WTC11 (cell line): ENCODE results near the gene SLC8A1. TPM values are rescaled to one million over a fixed set of nuclear protein-coding genes. Genes with fewer than 3 reads are reported as not detected.

Source experiments
- ATAC-seq: fragments of 200-7000 bp; cut with Tn5 transposase; 2 replicates; pipeline ENCODE4 v1.10.0; 2021; ENCODE audit warnings: mild to moderate bottlenecking, moderate library complexity
- CTCF ChIA-PET: fragments of 300-600 bp; sonication (Branson Sonifier 250); formaldehyde crosslinking; loops from one replicate; lab custom pipeline; 2021; ENCODE audit warnings: antibody characterized with exemption; lab: Charles Lee
- POLR2A ChIA-PET: fragments of 350-600 bp; sonication (Branson Sonifier 250); formaldehyde crosslinking; loops from one replicate; lab custom pipeline; 2021; ENCODE audit warnings: antibody characterized with exemption; lab: Charles Lee
- DNase-seq: peaks from one replicate; pipeline ENCODE4 v3.0.0; 2021; ENCODE audit warnings: low spot score
- H3K27ac Mint-ChIP-seq: 2 replicates; pipeline ENCODE4 v1.8.0; 2021; ENCODE audit warnings: mixed read lengths
- H3K27me3 Mint-ChIP-seq: 2 replicates; pipeline ENCODE4 v1.8.0; 2021; ENCODE audit warnings: low read depth, mild to moderate bottlenecking, moderate library complexity, mixed read lengths
- H3K36me3 Mint-ChIP-seq: 2 replicates; pipeline ENCODE4 v1.8.0; 2021; ENCODE audit warnings: mixed read lengths
- H3K4me1 Mint-ChIP-seq: 2 replicates; pipeline ENCODE4 v1.8.0; 2022; ENCODE audit warnings: mixed read lengths
- H3K4me3 Mint-ChIP-seq: 2 replicates; pipeline ENCODE4 v1.8.0; 2021; ENCODE audit warnings: mild to moderate bottlenecking, moderate library complexity, mixed read lengths
- H3K9me3 Mint-ChIP-seq: 2 replicates; pipeline ENCODE4 v1.8.0; 2021; ENCODE audit warnings: mixed read lengths
- ATF1 ChIP-seq: sonication (generic); formaldehyde crosslinking; IDR thresholded peaks from 2 replicates; pipeline ENCODE4 v1.8.1; 2023; ENCODE audit warnings: mild to moderate bottlenecking, moderate library complexity, missing genetic modification reagents
- CREB1 ChIP-seq: sonication (generic); formaldehyde crosslinking; IDR thresholded peaks from 2 replicates; pipeline ENCODE4 v1.8.0; 2023; ENCODE audit warnings: mild to moderate bottlenecking, missing genetic modification reagents
- EMX1 ChIP-seq: fragments of 250-450 bp; sonication (Bioruptor Pico); IDR thresholded peaks from 2 replicates; pipeline ENCODE4 v1.8.0; 2021; ENCODE audit warnings: mild to moderate bottlenecking
- ETV6 ChIP-seq: sonication (generic); formaldehyde crosslinking; IDR thresholded peaks from 2 replicates; pipeline ENCODE4 v1.8.1; 2022; ENCODE audit warnings: mild to moderate bottlenecking, missing genetic modification reagents
- FOXJ3 ChIP-seq: sonication (generic); formaldehyde crosslinking; IDR thresholded peaks from 2 replicates; pipeline ENCODE4 v1.9.0; 2021; ENCODE audit warnings: missing genetic modification reagents, mild to moderate bottlenecking, borderline replicate concordance
- FOXP1 ChIP-seq: sonication (generic); formaldehyde crosslinking; IDR thresholded peaks from 2 replicates; pipeline ENCODE4 v1.8.0; 2022; ENCODE audit warnings: missing genetic modification reagents, mild to moderate bottlenecking, moderate library complexity, borderline replicate concordance
- IRF2 ChIP-seq: sonication (generic); formaldehyde crosslinking; IDR thresholded peaks from 2 replicates; pipeline ENCODE4 v1.8.0; 2022; ENCODE audit warnings: low read depth, missing genetic modification reagents, borderline replicate concordance
- JAZF1 ChIP-seq: fragments of 250-450 bp; sonication (Bioruptor Pico); IDR thresholded peaks from 2 replicates; pipeline ENCODE4 v1.9.0; 2021; ENCODE audit warnings: moderate library complexity, mild to moderate bottlenecking, inconsistent platforms
- SMAD4 ChIP-seq: sonication (generic); formaldehyde crosslinking; IDR thresholded peaks from 2 replicates; pipeline ENCODE4 v1.8.0; 2022; ENCODE audit warnings: mild to moderate bottlenecking, missing genetic modification reagents
- SP1 ChIP-seq: sonication (generic); formaldehyde crosslinking; conservative IDR thresholded peaks from 2 replicates; pipeline ENCODE4 v1.8.1; 2022; ENCODE audit warnings: missing genetic modification reagents
- ZBTB21 ChIP-seq: sonication (generic); formaldehyde crosslinking; IDR thresholded peaks from 2 replicates; pipeline ENCODE4 v1.8.1; 2023; ENCODE audit warnings: mild to moderate bottlenecking, missing genetic modification reagents, borderline replicate concordance
- ZNF396 ChIP-seq: fragments of 250-450 bp; sonication (Bioruptor Pico); IDR thresholded peaks from 2 replicates; pipeline ENCODE4 v1.8.0; 2021; ENCODE audit warnings: mild to moderate bottlenecking, moderate library complexity, borderline replicate concordance
- total RNA-seq: library from RNA; stranded (reverse); gene quantifications from 3 replicates; pipeline ENCODE4 v1.2.3, GENCODE V29; 2021
- TF ChIP-seq, protein P1 (sequence below): fragments of 250-450 bp; sonication (Bioruptor Pico); IDR thresholded peaks from 2 replicates; pipeline ENCODE4 v1.9.0; 2021; ENCODE audit warnings: mild to moderate bottlenecking, borderline replicate concordance
- TF ChIP-seq, protein P2 (sequence below): sonication (generic); formaldehyde crosslinking; IDR thresholded peaks from 2 replicates; pipeline ENCODE4 v1.8.0; 2022; ENCODE audit warnings: mild to moderate bottlenecking, missing genetic modification reagents
- TF ChIP-seq, protein P3 (sequence below): sonication (generic); formaldehyde crosslinking; IDR thresholded peaks from 2 replicates; pipeline ENCODE4 v1.8.0; 2022; ENCODE audit warnings: missing genetic modification reagents
- TF ChIP-seq, protein P4 (sequence below): fragments of 200-600 bp; IDR thresholded peaks from 2 replicates; pipeline ENCODE4 v1.8.0; 2022; ENCODE audit warnings: antibody characterized with exemption
- TF ChIP-seq, protein P5 (sequence below): sonication (generic); formaldehyde crosslinking; IDR thresholded peaks from 2 replicates; pipeline ENCODE4 v1.8.1; 2023; ENCODE audit warnings: mild to moderate bottlenecking, missing genetic modification reagents

The SLC8A1 gene
- total RNA-seq, 1 experiment from 2014 or later = 2.6 TPM

DNA sequence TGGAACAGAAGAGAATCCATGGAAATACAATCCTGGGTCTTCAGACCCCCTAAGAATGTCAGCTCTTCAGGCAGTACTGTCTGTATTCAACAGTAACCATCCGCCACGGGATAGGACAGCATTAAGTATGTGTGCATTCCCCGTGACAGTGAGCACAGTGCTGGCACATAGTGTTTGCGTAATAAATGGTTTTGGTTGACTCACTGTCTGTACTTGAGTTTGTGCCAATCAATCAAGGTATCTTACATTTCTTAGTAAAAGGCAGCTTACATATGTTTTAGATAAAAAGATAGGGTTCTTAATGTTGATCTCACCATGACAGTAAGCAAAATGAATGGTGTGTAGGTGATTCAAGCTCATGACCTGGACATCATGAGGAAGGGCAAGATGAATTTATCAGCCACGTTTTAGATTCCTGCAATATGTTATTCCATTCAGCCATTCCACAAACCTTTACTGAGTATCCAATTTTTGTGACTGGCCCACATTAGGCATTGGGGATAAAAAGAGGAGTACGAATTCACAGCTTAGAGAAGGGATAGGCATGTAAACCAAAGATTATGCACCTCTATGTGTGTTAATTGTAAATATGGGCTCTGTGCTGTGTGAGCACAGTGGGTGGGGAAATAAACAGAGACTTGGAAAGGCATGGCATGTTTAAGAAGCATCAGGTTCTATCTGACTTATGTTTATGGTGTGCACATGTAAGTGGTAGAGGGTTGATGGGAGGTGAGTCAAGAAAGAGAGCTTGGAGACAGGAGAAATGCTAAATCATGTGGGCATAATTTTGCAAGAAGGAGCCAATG lies 258.8 kb downstream of the SLC8A1 start:
- Mint-ChIP-seq H3K27ac (no peak overlapping the region), H3K9me3 (peaks cover 4% of the 10 kb centered on the region; the same call in 1 of the 2 replicates), H3K27me3 (no peaks in the 10 kb centered on the region), H3K36me3 (no peaks in the 10 kb centered on the region), H3K4me3 (no peak overlapping the region), H3K4me1 (peaks cover 31% of the 10 kb centered on the region)
- DNase-seq (no peak), ATAC-seq (no peak)
- ChIA-PET POLR2A (no interaction called here), CTCF (interaction anchor here (0.8 kb wide), 1 partner anchor 279 kb away, joined by 3 read pairs; no protein-coding TSS in a partner anchor)
- TF ChIP-seq, protein P1, sequence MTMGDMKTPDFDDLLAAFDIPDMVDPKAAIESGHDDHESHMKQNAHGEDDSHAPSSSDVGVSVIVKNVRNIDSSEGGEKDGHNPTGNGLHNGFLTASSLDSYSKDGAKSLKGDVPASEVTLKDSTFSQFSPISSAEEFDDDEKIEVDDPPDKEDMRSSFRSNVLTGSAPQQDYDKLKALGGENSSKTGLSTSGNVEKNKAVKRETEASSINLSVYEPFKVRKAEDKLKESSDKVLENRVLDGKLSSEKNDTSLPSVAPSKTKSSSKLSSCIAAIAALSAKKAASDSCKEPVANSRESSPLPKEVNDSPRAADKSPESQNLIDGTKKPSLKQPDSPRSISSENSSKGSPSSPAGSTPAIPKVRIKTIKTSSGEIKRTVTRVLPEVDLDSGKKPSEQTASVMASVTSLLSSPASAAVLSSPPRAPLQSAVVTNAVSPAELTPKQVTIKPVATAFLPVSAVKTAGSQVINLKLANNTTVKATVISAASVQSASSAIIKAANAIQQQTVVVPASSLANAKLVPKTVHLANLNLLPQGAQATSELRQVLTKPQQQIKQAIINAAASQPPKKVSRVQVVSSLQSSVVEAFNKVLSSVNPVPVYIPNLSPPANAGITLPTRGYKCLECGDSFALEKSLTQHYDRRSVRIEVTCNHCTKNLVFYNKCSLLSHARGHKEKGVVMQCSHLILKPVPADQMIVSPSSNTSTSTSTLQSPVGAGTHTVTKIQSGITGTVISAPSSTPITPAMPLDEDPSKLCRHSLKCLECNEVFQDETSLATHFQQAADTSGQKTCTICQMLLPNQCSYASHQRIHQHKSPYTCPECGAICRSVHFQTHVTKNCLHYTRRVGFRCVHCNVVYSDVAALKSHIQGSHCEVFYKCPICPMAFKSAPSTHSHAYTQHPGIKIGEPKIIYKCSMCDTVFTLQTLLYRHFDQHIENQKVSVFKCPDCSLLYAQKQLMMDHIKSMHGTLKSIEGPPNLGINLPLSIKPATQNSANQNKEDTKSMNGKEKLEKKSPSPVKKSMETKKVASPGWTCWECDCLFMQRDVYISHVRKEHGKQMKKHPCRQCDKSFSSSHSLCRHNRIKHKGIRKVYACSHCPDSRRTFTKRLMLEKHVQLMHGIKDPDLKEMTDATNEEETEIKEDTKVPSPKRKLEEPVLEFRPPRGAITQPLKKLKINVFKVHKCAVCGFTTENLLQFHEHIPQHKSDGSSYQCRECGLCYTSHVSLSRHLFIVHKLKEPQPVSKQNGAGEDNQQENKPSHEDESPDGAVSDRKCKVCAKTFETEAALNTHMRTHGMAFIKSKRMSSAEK = no peak
- TF ChIP-seq, protein P2, sequence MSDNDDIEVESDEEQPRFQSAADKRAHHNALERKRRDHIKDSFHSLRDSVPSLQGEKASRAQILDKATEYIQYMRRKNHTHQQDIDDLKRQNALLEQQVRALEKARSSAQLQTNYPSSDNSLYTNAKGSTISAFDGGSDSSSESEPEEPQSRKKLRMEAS = no peak
- TF ChIP-seq FOXJ3 (CRISPR knock-in tag) (no peak), ETV6 (CRISPR knock-in tag) (no peak), SMAD4 (CRISPR knock-in tag) (no peak), EMX1 (CRISPR knock-in tag) (no peak), CREB1 (CRISPR knock-in tag) (no peak), ATF1 (CRISPR knock-in tag) (no peak), SP1 (no peak), JAZF1 (no peak), ZBTB21 (CRISPR knock-in tag) (no peak)
- TF ChIP-seq, protein P3, sequence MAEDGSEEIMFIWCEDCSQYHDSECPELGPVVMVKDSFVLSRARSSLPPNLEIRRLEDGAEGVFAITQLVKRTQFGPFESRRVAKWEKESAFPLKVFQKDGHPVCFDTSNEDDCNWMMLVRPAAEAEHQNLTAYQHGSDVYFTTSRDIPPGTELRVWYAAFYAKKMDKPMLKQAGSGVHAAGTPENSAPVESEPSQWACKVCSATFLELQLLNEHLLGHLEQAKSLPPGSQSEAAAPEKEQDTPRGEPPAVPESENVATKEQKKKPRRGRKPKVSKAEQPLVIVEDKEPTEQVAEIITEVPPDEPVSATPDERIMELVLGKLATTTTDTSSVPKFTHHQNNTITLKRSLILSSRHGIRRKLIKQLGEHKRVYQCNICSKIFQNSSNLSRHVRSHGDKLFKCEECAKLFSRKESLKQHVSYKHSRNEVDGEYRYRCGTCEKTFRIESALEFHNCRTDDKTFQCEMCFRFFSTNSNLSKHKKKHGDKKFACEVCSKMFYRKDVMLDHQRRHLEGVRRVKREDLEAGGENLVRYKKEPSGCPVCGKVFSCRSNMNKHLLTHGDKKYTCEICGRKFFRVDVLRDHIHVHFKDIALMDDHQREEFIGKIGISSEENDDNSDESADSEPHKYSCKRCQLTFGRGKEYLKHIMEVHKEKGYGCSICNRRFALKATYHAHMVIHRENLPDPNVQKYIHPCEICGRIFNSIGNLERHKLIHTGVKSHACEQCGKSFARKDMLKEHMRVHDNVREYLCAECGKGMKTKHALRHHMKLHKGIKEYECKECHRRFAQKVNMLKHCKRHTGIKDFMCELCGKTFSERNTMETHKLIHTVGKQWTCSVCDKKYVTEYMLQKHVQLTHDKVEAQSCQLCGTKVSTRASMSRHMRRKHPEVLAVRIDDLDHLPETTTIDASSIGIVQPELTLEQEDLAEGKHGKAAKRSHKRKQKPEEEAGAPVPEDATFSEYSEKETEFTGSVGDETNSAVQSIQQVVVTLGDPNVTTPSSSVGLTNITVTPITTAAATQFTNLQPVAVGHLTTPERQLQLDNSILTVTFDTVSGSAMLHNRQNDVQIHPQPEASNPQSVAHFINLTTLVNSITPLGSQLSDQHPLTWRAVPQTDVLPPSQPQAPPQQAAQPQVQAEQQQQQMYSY (CRISPR knock-in tag) = no peak
- TF ChIP-seq, protein P4, sequence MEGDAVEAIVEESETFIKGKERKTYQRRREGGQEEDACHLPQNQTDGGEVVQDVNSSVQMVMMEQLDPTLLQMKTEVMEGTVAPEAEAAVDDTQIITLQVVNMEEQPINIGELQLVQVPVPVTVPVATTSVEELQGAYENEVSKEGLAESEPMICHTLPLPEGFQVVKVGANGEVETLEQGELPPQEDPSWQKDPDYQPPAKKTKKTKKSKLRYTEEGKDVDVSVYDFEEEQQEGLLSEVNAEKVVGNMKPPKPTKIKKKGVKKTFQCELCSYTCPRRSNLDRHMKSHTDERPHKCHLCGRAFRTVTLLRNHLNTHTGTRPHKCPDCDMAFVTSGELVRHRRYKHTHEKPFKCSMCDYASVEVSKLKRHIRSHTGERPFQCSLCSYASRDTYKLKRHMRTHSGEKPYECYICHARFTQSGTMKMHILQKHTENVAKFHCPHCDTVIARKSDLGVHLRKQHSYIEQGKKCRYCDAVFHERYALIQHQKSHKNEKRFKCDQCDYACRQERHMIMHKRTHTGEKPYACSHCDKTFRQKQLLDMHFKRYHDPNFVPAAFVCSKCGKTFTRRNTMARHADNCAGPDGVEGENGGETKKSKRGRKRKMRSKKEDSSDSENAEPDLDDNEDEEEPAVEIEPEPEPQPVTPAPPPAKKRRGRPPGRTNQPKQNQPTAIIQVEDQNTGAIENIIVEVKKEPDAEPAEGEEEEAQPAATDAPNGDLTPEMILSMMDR = no peak

DNA sequence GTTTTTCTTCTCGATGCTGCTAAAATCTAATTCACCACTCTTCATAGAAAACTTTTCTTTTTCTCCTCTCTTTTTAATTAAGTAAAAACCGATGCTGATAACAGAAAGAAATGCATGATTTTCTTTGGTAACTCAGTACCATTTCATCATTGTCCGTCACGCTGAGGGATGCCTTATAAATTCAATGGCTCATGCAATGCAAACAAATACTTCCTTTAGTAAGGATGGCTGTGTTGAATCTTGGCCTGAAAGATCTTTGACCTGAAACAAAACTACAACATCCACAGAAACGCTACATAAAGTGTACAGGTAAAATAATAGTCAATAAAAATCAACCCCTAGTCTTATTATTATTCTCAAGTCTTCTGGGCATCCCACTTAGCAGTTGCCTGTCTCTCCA lies 261.4 kb downstream of the SLC8A1 start:
- Mint-ChIP-seq H3K36me3 (no peaks in the 10 kb centered on the region), H3K27me3 (no peaks in the 10 kb centered on the region), H3K9me3 (peaks cover 4% of the 10 kb centered on the region; the same call in 1 of the 2 replicates), H3K27ac (no peak overlapping the region), H3K4me1 (peaks cover 31% of the 10 kb centered on the region), H3K4me3 (no peak overlapping the region)
- ATAC-seq (no peak), DNase-seq (no peak)
- CTCF ChIA-PET = no interaction called here
- POLR2A ChIA-PET = no interaction called here
- TF ChIP-seq, protein P5, sequence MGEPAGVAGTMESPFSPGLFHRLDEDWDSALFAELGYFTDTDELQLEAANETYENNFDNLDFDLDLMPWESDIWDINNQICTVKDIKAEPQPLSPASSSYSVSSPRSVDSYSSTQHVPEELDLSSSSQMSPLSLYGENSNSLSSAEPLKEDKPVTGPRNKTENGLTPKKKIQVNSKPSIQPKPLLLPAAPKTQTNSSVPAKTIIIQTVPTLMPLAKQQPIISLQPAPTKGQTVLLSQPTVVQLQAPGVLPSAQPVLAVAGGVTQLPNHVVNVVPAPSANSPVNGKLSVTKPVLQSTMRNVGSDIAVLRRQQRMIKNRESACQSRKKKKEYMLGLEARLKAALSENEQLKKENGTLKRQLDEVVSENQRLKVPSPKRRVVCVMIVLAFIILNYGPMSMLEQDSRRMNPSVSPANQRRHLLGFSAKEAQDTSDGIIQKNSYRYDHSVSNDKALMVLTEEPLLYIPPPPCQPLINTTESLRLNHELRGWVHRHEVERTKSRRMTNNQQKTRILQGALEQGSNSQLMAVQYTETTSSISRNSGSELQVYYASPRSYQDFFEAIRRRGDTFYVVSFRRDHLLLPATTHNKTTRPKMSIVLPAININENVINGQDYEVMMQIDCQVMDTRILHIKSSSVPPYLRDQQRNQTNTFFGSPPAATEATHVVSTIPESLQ = no peak
- TF ChIP-seq IRF2 (no peak), FOXP1 (CRISPR knock-in tag) (no peak), ZNF396 (CRISPR knock-in tag) (no peak)
- TF ChIP-seq, protein P1 = no peak
